GM12891 (cell line): ENCODE results near the gene MPZL1.

ENCODE experiments used
- POLR2A ChIP-seq: IDR thresholded peaks from 2 replicates; pipeline ENCODE4 v1.6.1; 2011; ENCODE audit warnings: low read depth, low read length, control low read depth
- POLR2AphosphoS5 ChIP-seq: IDR thresholded peaks from 2 replicates; pipeline ENCODE4 v1.6.1; 2011; ENCODE audit warnings: low read depth, low read length, control low read depth
- SPI1 ChIP-seq: IDR thresholded peaks from 2 replicates; pipeline ENCODE4 v1.6.1; 2011; ENCODE audit warnings: low read depth, low read length, control low read depth
- TAF1 ChIP-seq: IDR thresholded peaks from 2 replicates; pipeline ENCODE4 v1.6.1; 2011; ENCODE audit warnings: low read depth, low read length, control low read depth

GRCh38 chr1:167746988-167747655, 25.3 kb downstream of the MPZL1 start:
- TF ChIP-seq POLR2A, result no peak
- no peak for TF ChIP-seq POLR2AphosphoS5
- TF ChIP-seq TAF1, result no peak
- no peak for TF ChIP-seq SPI1
